Fibroblast of mammary gland (primary cell): ENCODE measurements around the gene EEF1AKMT1.

Experiments used
- DNase-seq: peaks from one replicate; pipeline ENCODE4 v3.0.0-alpha.2; 2010; ENCODE audit warnings: low read depth
- H3K4me3 ChIP-seq: 2 replicates; pipeline ENCODE4 v1.5.1; 2011; ENCODE audit warnings: low read depth, mild to moderate bottlenecking, low read length, moderate library complexity; ENCODE audit not compliant: control insufficient read depth
- CTCF ChIP-seq: conservative IDR thresholded peaks from 2 replicates; pipeline ENCODE4 v1.5.1; 2011; ENCODE audit warnings: low read depth, low read length, inconsistent platforms; ENCODE audit not compliant: control insufficient read depth, insufficient read depth

The EEF1AKMT1 gene

GRCh38 chr13:20680416-20681080 lies 93.2 kb downstream of the EEF1AKMT1 start:
- no peak for TF ChIP-seq CTCF
- H3K4me3 ChIP-seq: no peak overlapping the region
- no peak for DNase-seq

DNA sequence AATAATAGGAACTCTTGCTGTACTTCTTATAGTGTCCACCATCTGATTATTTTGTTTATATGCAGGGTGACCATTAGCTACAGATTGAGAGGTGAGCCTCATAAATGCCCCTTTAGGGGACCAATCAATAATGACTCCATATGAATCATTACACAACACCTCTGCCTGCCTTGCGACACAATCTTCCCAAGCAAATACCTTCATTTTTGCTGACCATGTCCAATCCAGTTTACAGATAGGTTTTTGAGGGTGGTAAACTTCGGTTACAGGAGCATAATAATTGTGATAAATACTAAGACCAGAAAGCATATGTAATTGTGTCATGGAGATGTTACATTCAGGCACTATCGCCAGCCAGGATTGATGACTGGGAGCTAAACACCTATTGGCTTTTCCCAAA lies 93.9 kb downstream of the EEF1AKMT1 start:
- no peak overlapping the region for H3K4me3 ChIP-seq
- TF ChIP-seq CTCF: no peak
- no peak for DNase-seq
